NCI-H2196 treated with DMSO at 0.1 percent for 48 hours (cell line): ENCODE measurements around the gene LPCAT1.
"Not testable (repeated sequence)": the region's sequence is repeated elsewhere in the genome, so short reads cannot be mapped to it uniquely, and the experiment has no call there.

Source experiments
- DNase-seq: peaks from one replicate; lab custom pipeline; 2025; ENCODE audit not compliant: unreplicated experiment; lab: John Stamatoyannopoulos, UW

LPCAT1 gene

GRCh38 chr5:1431021-1431811, 92.5 kb downstream of the LPCAT1 start:
- DNase-seq = no peak

DNA sequence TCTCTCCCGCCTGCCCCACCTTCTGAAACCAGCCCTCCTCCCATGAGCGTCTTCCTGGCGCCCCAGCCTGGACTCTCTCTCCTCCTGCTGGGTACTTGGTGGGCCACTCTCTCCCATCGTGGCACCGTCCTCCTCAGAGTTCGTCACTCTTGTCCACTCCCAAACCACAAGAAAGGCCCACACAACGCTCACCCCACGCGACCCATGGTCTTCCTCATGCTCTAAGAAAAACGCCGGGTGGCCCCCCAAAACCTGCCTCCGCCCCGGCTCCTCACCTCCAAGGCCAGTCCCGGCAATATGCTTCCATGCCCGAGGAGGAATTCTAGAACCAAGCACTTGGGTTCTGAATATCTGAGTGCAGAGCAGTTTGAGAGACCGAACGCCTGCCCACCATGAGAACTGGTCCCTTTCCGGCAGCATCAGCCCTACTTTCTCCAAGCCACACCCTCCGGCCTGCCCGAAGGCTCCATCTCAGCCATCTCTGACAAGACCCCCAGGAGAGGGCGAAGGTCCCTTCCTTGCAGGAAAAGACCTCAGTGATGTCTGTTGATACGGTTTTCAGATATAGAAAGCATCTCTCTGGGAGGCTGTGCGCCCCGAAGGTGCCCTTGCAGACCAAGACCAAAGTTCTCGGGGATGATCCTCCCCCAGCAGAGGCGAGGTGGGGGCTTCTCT, 93.5 kb downstream of the LPCAT1 start:
- DNase-seq = no peak

- no peak for DNase-seq
Observed at GRCh38 chr5:1429496-1429895, 94.3 kb downstream of the LPCAT1 start.

DNA sequence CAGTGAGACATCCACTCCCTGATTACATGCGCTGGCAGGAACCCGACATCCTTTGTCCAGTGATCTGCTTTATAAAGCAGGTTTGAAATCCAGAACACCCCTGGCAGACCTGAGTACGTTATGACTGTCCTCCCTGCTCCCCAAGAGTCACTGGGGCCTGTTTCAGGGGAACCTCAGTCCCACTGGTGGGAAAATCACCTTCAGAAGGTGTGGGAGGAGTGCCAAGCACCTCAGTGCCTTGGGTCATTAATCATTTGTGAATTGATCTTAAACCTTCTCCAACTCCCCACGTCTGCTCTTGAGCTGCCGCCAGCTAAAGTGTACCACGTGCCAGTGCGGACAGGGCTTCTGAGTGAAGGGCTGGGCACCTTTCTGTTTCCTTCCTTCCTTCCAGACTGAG, 94.7 kb downstream of the LPCAT1 start:
- DNase-seq = no peak

DNA sequence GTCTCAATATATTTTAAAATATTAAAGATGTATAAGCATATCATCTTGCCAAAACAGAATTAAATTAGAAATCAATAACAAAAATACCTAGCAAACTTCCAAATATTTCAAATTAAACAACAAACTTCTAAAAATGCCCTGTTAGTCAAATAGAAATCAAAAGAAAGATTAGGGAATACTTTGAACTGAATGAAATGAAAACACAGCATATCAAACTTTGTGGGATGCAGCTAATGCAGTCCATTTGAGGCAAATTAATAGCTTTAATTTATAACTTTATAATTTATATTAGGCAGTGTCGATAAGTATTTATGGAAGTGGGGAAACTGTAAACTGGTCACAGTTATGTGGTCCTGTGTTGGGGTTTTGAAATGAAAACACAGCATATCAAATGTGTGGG, 95.7 kb downstream of the LPCAT1 start:
- DNase-seq = no peak

DNA sequence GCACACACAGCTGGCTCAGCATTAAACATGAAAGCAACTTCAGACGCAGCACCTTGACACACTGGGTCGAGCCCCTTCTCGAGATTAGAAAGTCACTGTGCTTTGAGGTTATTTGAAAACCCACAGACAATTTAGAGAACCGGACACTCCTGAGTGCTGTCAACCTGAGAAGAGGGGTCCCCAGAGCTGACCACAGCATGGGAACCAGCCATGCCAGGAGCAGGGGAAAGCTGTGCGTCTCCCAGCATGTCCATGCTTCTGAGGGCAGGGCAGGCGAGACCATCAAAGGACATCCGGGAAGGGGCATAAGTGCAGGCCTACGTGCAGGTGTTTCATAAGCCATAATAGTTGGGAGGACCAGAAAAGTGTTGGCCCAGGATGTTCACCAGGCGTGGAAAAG, 99.0 kb downstream of the LPCAT1 start:
- DNase-seq = no peak

- no peak for DNase-seq
Observed at GRCh38 chr5:1423901-1424603, 99.7 kb downstream of the LPCAT1 start.

- not testable (repeated sequence) for DNase-seq
Observed at GRCh38 chr5:1422522-1422921, 101.2 kb downstream of the LPCAT1 start.

DNA sequence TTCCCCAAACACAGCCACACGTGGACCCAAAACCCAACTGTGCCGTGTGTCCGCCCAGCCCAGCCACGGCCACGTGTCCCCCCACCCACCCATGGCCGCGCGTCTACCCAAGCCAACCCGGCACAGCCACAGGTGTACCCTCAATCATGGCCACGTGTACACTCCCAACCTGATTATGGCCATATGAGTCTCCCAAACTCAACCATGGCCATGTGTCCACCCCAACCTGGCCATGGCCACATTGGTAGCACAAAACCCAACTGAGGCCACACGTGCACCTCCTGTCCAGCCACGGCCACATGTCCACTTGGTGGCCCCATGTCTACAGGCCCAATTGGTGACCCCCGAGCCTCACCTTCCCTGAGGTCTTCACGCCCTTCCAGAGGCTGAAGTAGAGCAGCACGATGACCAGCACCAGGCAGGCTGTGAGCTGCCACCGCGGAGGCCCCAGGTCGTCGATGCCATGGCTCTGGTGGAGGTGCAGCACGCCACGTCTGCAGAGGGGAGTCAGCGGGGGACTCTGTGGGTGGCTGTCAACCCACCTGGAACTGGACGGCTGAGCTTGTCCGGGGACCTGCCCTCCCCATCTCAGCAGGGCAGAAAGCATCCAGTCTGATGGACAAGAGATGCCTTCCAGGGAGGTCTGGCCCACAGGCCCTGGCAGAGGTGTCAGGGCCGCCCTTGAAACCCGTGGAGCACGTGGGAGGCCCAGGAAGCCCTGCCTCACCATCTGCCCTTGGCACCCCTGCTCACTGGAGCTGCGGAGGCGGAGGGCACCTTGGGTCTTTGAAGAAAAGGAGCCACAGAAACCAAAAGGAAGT, 102.0 kb downstream of the LPCAT1 start:
- no peak for DNase-seq

- no peak for DNase-seq
Observed at GRCh38 chr5:1420211-1421195, 103.3 kb downstream of the LPCAT1 start.

- DNase-seq = no peak
Observed at GRCh38 chr5:1419476-1420210, 104.1 kb downstream of the LPCAT1 start.

DNA sequence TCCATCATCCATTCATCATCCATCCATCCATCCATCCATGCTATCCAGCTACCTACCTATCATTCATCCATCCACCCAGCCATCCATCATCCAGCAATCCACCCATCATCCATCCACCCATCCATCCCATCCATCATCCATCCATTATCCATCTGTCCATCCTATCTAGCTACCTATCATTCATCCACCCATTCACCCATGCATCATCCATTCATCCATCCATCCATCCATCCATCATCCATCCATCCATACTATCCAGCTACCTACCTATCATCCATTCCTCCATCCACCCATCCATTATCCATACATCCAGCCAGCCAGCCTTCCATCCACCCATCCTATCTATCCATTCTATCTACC, 104.9 kb downstream of the LPCAT1 start:
- DNase-seq = no peak

- DNase-seq = no peak
Observed at GRCh38 chr5:1418238-1418920, 105.4 kb downstream of the LPCAT1 start.

DNA sequence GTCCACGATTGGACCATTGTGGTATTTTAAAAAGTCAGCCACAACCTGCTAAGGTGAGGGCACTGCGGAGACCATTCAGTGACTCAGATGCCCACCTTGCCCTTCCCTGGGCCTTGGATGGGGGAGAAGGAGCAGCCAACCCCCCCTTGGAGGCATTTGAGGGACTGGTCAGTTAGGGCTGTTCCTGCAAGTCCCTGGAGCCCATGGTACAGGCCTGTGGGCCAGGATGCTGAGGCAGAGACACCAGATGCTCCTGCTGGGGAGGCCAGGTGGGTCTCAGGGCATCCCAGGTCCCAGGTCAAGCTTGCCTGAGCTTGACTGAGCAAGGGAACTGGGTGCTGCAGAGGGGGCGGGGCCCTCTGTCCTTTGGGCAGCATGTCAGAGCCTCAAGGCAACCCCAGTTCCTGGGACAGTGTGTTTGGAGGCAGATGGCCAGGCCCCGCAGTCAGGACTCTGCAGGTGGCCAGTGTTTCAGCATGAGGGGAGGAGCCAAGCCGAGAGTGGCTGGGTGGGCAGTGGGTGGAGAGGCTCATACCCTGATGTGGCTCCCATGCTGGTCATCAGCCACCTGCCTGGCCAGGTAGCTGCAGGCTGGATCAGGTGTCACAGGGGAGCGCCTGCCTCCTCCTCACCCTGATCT, 106.1 kb downstream of the LPCAT1 start:
- no peak for DNase-seq

GRCh38 chr5:1416856-1417469, 106.8 kb downstream of the LPCAT1 start:
- no peak for DNase-seq

DNA sequence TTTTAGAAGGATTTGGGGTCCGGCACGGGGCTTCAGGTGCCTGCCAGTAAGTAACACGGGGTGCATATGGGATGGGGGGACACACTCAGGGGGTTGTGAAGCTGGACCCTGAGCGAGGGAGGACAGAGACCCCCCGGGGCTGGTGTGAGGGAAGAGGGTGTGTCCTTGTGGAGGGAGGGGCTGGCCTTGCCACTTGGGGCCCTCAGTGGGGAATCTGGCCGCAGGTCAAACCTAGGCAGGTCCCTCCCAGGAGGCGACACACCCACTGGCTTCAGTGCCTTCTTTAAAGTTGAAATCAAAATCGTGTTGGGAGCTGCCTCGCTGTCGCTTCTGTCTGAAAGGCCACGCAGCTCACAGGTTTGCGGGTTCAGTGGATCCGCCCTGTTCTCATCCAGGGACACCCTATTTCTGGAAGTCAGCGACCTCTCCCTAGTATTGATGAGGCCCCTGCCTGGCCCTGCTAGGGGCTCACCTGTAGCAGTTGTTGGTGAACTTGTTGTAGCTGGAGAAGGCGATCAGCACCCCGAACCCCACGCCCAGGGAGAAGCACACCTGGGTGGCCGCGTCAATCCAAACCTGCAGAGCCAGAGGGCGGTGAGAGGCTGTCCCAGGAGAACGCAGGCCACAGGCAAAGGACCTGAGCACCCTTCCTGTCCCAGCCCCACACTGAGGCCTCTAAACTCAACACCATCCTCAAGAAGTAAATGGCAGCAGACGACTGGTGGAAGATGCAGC, 108.0 kb downstream of the LPCAT1 start:
- no peak for DNase-seq

DNA sequence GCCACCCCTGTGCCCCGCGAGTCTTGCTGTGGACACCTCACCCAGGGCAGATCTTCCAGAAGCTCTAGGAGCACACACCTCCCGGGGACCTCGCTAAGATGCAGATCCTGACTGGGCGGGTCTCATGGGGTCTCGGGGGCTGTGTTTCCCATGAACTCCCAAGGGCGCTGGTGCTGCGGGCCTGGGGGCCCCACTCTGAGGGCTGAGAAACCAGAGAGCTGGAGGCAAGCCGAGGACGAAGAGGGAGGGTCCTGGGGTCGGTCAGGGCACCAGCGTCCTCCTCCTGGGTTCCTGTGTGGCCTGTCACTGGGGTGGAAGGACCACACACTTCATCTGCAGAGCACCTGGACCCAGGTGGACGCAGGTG, 108.7 kb downstream of the LPCAT1 start:
- DNase-seq = no peak
